OCI-LY1 (cell line): Measurements from ENCODE around the gene PARD3.

ENCODE experiments used
- CTCF ChIP-seq: fragments of 200-600 bp; sonication (generic), shearing (Covaris generic); IDR thresholded peaks from 2 replicates; pipeline ENCODE4 v1.5.1; 2017; ENCODE audit warnings: mild to moderate bottlenecking, antibody characterized with exemption, low read length, moderate library complexity, mixed read lengths
- EZH2 ChIP-seq: fragments of 200-600 bp; sonication (generic), shearing (Covaris generic); IDR thresholded peaks from 2 replicates; pipeline ENCODE4 v1.8.0; 2017; ENCODE audit warnings: borderline replicate concordance, mixed run types, mild to moderate bottlenecking, antibody characterized with exemption, low read length, moderate library complexity, mixed read lengths

GRCh38 chr10:34131152-34131551, 683.9 kb downstream of the PARD3 start:
- TF ChIP-seq CTCF (no peak), EZH2 (no peak)
